Measurements from ENCODE around the gene SEMA3F. TPM values are rescaled to one million over a fixed set of nuclear protein-coding genes. Genes with fewer than 3 reads are reported as not detected.

The SEMA3F gene
- total RNA-seq, 6 donors from 2014 or later, result 4.2 to 76.0 (median 27.5) TPM

GRCh38 chr3:50122661-50123391, 32.3 kb upstream of the SEMA3F start:
- H3K4me1 ChIP-seq, result peaks cover 20 to 33% (median 28%) of the 10 kb centered on the region in 4 donors
- H3K36me3 ChIP-seq, result peaks cover 19 to 40% (median 31%) of the 10 kb centered on the region in 4 donors
- no peaks in the 10 kb centered on the region for H3K27me3 ChIP-seq
- no peak for TF ChIP-seq POLR2AphosphoS5 (IDR thresholded peaks at IDR 0.05)
- TF ChIP-seq EP300 (IDR thresholded peaks at IDR 0.05), result no peak
- TF ChIP-seq, protein P1, sequence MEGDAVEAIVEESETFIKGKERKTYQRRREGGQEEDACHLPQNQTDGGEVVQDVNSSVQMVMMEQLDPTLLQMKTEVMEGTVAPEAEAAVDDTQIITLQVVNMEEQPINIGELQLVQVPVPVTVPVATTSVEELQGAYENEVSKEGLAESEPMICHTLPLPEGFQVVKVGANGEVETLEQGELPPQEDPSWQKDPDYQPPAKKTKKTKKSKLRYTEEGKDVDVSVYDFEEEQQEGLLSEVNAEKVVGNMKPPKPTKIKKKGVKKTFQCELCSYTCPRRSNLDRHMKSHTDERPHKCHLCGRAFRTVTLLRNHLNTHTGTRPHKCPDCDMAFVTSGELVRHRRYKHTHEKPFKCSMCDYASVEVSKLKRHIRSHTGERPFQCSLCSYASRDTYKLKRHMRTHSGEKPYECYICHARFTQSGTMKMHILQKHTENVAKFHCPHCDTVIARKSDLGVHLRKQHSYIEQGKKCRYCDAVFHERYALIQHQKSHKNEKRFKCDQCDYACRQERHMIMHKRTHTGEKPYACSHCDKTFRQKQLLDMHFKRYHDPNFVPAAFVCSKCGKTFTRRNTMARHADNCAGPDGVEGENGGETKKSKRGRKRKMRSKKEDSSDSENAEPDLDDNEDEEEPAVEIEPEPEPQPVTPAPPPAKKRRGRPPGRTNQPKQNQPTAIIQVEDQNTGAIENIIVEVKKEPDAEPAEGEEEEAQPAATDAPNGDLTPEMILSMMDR (IDR thresholded peaks at IDR 0.05), result no peak
- no peak for TF ChIP-seq POLR2A (IDR thresholded peaks at IDR 0.05)
- no peak overlapping the region for H3K4me3 ChIP-seq
- no peak for DNase-seq
- H3K9me3 ChIP-seq, result no peaks in the 10 kb centered on the region
- WGBS, 2 donors, result 81 to 87% methylated on average over 11 to 12 of the region's 14 CpGs
- ATAC-seq (ENCODE audit: low FRiP score in 2 of 2), result no peak
- H3K27ac ChIP-seq, result no peak overlapping the region

DNA sequence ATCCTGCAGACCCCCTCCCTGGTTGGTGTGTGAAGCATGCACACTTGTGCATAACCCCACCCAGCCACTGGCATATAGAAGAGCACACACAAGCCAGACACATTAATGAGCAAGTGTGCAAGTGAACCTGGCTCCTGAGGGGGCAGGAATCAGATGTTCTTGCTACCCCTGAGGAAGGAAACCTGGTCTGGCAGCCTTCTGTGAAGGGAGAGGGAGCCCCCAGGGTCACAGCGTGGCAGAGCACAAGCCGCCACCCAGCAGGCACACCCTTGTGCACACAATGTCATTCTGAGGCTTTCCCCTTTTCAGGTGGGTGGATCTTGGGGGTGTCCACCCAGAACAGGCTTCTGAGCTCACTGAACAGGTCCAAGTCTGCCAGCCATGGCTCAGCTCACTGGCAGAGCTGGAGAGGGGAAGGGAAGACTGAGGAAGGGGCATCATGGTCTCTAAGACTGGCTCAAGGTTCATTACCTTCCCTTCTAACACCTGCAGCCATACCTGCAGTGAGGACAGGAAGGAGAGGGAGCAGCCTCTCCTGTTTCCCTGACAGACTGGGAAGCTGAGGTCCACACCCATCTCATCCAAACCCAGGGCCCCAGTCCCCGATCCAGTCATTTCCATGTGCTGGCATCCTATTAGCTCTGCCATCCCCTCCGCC, 31.6 kb upstream of the SEMA3F start:
- WGBS, 2 donors, result 43% methylated on average over 4 of the region's 4 CpGs; no CpG with 5 or more reads in 1 of the 2 donors
- Histone ChIP-seq H3K36me3 (peaks cover 12 to 33% (median 24%) of the 10 kb centered on the region in 4 donors), H3K4me1 (peaks cover 20 to 33% (median 28%) of the 10 kb centered on the region in 4 donors), H3K27ac (no peak overlapping the region), H3K4me3 (no peak overlapping the region), H3K27me3 (no peaks in the 10 kb centered on the region), H3K9me3 (no peaks in the 10 kb centered on the region)
- no peak for ATAC-seq (ENCODE audit: low FRiP score in 2 of 2)
- no peak for TF ChIP-seq POLR2AphosphoS5 (IDR thresholded peaks at IDR 0.05)
- no peak for TF ChIP-seq POLR2A (IDR thresholded peaks at IDR 0.05)
- TF ChIP-seq EP300 (IDR thresholded peaks at IDR 0.05), result no peak
- TF ChIP-seq, protein P1 (IDR thresholded peaks at IDR 0.05), result no peak
- no peak for DNase-seq

DNA sequence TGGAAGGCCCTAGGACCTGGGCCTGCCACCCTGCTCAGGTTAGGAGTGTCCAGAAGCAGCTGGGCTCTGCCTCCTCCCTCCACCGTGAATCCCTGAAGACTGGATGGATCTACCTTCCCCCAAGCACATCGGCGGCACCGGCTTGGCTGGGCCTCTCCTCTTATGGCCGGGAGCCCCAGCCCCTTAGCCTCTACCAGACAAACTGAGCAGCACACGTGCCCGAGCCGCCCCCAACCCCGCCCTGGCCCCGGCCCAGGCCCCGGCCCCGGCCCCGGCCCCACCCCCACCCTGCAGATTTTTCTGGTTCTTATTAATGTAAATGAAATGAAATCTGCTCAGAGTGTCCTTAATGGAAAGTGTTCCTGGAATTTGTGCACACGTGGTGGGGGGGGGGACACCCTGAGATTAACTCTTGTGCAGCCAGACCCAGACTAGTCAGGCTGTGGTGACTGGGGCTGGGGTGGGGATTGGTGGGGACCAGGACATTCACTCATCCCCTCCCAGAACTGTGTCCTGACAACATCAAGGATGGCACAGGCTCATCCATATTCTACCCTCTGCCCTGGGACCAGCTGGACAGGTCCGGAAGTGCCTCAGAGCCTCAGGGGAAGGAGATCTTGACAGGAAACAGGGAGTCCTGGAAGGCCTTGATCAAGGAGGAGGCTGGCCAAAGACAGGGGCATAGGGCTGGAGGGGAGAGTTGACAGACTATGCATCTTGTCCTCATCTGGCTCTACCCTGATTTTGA, 30.9 kb upstream of the SEMA3F start:
- no peak for TF ChIP-seq POLR2A (IDR thresholded peaks at IDR 0.05)
- no peak for TF ChIP-seq EP300 (IDR thresholded peaks at IDR 0.05)
- TF ChIP-seq, protein P1 (IDR thresholded peaks at IDR 0.05), result no peak
- no peak for TF ChIP-seq POLR2AphosphoS5 (IDR thresholded peaks at IDR 0.05)
- peaks cover 5 to 26% (median 18%) of the 10 kb centered on the region in 4 donors for H3K36me3 ChIP-seq
- ATAC-seq (ENCODE audit: low FRiP score in 2 of 2) (no peak), DNase-seq (no peak)
- 15 to 53% methylated on average over 5 to 9 of the region's 15 CpGs for WGBS, 2 donors
- peaks cover 20 to 33% (median 28%) of the 10 kb centered on the region in 4 donors for H3K4me1 ChIP-seq
- H3K27ac ChIP-seq, result no peak overlapping the region
- no peaks in the 10 kb centered on the region for H3K9me3 ChIP-seq
- H3K4me3 ChIP-seq, result no peak overlapping the region
- no peaks in the 10 kb centered on the region for H3K27me3 ChIP-seq

DNA sequence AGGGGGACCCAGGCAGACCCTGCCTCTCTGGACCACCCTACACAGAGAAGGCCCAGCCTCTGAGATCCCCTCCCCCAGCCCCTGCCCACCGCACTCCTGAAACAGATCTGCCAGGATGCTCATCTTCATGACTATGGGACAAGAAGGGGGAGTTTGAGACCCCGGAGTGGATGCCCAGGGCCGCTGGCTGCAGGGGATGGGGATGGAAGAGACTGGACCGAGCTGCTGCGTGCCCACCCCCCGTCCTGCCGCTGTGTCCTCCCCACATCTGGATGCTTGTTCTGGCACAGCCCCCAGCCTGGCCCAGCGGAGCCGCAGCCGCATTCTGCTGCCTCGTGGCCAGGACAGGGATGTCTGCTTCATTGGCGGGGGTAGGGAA, 30.3 kb upstream of the SEMA3F start:
- peaks cover 2 to 20% (median 13%) of the 10 kb centered on the region in 4 donors for H3K36me3 ChIP-seq
- no peak overlapping the region for H3K27ac ChIP-seq
- TF ChIP-seq POLR2A (IDR thresholded peaks at IDR 0.05) (no peak), EP300 (IDR thresholded peaks at IDR 0.05) (no peak), POLR2AphosphoS5 (IDR thresholded peaks at IDR 0.05) (no peak)
- TF ChIP-seq, protein P1 (IDR thresholded peaks at IDR 0.05), result no peak
- 62 to 71% methylated on average over 1 to 11 of the region's 12 CpGs for WGBS, 2 donors
- no peaks in the 10 kb centered on the region for H3K27me3 ChIP-seq
- no peak overlapping the region for H3K4me3 ChIP-seq
- DNase-seq, result peak in 1 of 2 donors; percentile 77
- peaks cover 20 to 33% (median 28%) of the 10 kb centered on the region in 4 donors for H3K4me1 ChIP-seq
- ATAC-seq (ENCODE audit: low FRiP score in 2 of 2), result no peak
- no peaks in the 10 kb centered on the region for H3K9me3 ChIP-seq

Data from upper lobe of left lung (tissue), 6 donors.